ENCODE data around the gene GPR180.
"Not testable (repeated sequence)": the region's sequence is repeated elsewhere in the genome, so short reads cannot be mapped to it uniquely, and the experiment has no call there.

The GPR180 gene

DNA sequence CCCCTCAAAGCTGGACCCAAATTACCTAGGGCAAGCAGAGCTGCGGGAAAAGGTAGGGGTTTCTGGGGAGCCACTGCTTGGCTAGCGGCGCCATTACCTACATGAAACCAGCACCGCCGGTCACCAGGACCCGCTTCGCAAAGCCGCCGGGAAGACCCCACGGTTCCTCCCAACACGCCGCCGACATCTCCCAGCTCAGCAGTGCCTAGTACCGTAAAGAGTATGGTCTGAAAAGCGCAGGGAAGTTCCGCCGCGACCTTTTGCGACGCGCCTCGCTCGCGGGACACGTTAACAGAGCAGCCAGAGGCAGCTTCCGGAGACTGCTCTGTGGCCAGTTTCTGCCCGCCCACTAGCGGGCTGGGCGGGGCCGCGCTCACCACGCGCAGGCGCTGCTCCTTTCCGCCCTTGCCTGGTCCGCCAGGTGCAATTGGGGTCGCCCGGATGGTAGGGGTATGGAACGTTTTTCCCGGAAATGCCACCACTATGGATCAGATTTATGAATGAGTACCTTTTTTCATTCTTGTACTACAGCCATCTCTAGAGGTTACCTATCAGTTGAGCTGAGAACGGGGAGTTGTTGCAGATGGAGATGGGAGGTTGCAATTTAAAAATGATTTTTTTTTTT lies 5.6 kb upstream of the GPR180 start, which contains the start of gene TGDS:
TGDS (minus strand) TSS at position 203 of the 625 bp plus-strand sequence; CDS start at position 187, 16 bp downstream.
- DNase-seq (ENCODE audit: low read depth in 2 of 2, low spot score in 1 of 2): peak; percentile 60 to 75

- no peak for DNase-seq (ENCODE audit: low read depth in 2 of 2, low spot score in 1 of 2)
These were observed 5.1 kb upstream of the GPR180 start for GRCh38 chr13:94596575-94596971.

DNA sequence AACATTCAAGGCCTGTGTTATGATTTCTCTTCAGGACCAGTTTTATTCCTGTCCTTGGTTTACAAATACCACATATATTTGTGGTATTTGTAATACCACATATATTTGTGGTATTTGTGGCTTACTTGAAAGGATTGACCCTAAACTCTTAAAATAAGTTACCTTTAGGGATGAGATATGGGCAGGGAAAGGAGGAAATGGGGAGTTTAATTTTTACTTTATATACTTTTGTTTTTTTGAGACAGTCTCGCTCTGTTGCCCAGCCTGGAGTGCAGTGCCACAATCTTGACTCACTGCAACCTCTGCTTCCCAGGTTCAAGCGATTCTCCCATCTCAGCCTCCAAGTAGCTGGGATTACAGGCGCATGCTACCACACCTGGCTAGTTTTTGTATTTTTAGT lies 3.4 kb upstream of the GPR180 start:
- DNase-seq (ENCODE audit: low read depth in 2 of 2, low spot score in 1 of 2): no peak

GRCh38 chr13:94599877-94600276 lies 1.8 kb upstream of the GPR180 start:
- no peak for DNase-seq (ENCODE audit: low read depth in 2 of 2, low spot score in 1 of 2)

GRCh38 chr13:94602467-94602866 lies 810 bp downstream of the GPR180 start:
- DNase-seq (ENCODE audit: low read depth in 2 of 2, low spot score in 1 of 2): no peak

DNA sequence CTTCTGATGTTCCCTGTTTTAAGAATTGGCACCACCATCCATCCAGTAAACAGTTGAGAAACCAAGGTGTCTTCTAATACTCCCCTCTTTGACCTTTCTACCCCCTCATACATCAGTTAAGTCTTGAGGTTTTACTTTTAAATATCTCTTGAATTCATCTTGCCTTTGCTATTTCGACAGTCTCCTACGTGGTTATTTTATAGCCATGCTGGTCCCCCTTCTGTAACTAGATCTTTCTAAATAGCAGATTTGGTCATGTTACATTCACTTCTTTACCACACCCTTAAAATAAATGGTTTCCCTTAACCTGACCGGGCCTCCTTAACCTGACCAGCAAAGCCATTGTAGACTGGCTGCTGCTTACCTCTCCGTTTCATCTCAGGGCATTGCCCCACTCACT lies 5.4 kb downstream of the GPR180 start:
- no peak for DNase-seq (ENCODE audit: low read depth in 2 of 2, low spot score in 1 of 2)

GRCh38 chr13:94607939-94608338 lies 6.3 kb downstream of the GPR180 start:
- DNase-seq (ENCODE audit: low read depth in 2 of 2, low spot score in 1 of 2): no peak

- no peak for DNase-seq (ENCODE audit: low read depth in 2 of 2, low spot score in 1 of 2)
These were observed 6.9 kb downstream of the GPR180 start for GRCh38 chr13:94608586-94608985.

- DNase-seq (ENCODE audit: low read depth in 2 of 2, low spot score in 1 of 2): no peak
These were observed 7.5 kb downstream of the GPR180 start for GRCh38 chr13:94609196-94609595.

- no peak for DNase-seq (ENCODE audit: low read depth in 2 of 2, low spot score in 1 of 2)
These were observed 8.8 kb downstream of the GPR180 start for GRCh38 chr13:94610475-94610874.

- no peak for DNase-seq (ENCODE audit: low read depth in 2 of 2, low spot score in 1 of 2)
These were observed 10.4 kb downstream of the GPR180 start for GRCh38 chr13:94612050-94612449.

DNA sequence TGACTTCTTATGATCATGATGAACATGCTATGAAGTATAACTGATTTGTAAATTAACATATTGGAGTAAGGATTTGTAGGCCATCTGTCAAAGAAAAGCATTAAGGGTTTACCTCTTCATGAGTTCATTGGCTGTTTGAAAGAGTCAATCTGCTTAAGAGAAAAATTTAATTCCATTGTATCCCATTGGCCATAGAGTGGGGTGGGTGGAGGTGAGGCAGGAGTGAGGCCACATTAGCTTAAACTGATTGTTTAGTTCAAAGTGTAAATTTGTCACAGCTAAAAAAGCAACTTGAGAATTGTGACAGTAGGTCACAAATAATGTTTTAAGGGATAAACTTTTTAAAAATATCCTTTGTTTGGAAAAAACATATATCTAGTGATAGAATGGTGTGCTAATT lies 11.4 kb downstream of the GPR180 start:
- DNase-seq (ENCODE audit: low read depth in 2 of 2, low spot score in 1 of 2): no peak

GRCh38 chr13:94617389-94618000 lies 15.8 kb downstream of the GPR180 start:
- DNase-seq (ENCODE audit: low read depth in 2 of 2, low spot score in 1 of 2): no peak

- DNase-seq (ENCODE audit: low read depth in 2 of 2, low spot score in 1 of 2): no peak
These were observed 18.7 kb downstream of the GPR180 start for GRCh38 chr13:94620286-94620896.

DNA sequence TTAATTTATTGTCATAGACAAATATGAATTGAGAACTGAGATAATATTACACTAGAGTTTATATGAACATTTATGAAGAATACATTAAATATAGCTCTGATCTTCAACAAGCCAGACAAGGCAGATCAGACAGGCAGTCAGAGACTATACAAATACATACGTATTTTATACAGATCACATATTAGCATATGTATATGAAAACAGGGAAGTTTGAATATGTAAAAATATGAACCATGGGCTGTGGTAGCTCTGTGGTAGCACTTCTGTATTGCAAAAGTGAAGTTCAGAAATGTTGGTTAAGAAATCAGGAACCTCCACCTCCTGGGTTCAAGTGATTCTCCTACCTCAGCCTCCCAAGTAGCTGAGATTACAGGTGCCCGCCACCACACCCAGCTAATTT lies 20.7 kb downstream of the GPR180 start:
- no peak for DNase-seq (ENCODE audit: low read depth in 2 of 2, low spot score in 1 of 2)

DNA sequence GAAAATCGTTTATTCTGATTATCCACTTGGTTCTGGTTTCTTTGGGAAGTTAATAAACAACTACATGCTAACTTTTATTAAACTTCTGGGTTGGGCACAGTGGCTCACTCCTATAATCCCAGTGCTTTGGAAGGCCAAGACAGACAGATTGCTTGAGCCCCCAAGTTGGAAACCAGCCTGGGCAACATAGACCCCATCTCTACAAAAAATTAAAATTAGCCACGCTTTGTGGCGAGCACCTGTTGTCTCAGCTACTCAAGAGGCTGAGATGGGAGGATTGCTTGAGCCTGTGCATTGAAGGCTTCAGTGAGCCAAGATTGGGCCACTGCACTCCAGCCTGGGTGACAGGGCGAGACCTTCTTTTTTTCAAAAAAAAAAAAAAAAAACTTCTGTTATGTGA lies 21.7 kb downstream of the GPR180 start:
- no peak for DNase-seq (ENCODE audit: low read depth in 2 of 2, low spot score in 1 of 2)

GRCh38 chr13:94630858-94631257 lies 29.2 kb downstream of the GPR180 start:
- no peak for DNase-seq (ENCODE audit: low read depth in 2 of 2, low spot score in 1 of 2)

DNA sequence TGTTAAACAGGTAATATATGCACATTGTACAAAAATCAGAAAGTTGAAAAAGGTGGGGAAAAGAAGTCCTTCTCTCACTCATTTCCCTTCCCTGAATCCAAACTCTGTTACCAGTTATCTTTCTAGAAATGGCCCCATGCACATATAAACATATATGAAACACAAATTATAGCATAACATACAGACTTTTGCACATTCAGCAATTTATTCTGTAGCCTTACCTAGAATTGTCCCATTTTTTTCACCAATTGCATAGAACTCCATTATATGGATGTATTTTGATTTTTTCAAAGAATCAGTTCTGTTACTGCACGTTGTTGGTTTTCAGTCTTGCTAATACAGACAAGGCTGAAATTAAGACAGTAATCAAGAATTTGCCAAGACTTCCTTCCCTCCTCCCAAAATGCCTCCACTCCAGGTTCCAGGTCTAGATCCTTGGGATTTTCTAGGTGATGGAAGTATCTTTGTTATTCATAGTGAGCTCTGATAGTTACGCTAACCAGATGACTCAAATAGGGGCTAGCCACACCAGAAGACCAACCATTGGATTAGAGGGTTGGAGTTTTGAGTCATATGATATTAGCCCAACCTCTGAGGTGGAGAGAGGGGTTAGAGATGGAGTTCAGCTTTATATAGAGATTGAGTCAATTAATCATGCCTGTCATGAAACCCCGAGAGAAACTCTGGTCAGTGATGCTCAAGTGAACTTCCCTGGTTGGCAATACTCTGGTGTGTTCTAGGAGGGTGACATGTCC lies 30.7 kb downstream of the GPR180 start:
- no peak for DNase-seq (ENCODE audit: low read depth in 2 of 2, low spot score in 1 of 2)

DNA sequence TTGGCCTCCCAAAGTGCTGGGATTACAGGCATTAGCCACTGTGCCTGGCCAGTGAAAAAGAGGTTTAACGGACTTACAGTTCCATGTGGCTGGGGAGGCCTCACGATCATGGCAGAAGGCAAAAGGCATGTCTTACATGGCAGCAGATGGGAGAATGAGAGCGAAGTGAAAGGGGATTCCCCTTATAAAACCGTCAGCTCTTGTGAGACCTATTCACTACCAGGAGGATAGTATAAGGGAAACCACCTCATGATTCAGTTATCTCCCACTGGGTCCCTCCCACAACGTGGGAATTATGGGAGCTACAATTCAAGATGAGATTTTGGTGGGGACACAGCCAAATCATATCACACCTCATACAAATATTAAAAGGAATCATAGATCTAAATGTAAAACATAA lies 34.4 kb downstream of the GPR180 start:
- DNase-seq (ENCODE audit: low read depth in 2 of 2, low spot score in 1 of 2): not testable (repeated sequence)

- no peak for DNase-seq (ENCODE audit: low read depth in 2 of 2, low spot score in 1 of 2)
These were observed 35.4 kb downstream of the GPR180 start for GRCh38 chr13:94636942-94637578.

DNA sequence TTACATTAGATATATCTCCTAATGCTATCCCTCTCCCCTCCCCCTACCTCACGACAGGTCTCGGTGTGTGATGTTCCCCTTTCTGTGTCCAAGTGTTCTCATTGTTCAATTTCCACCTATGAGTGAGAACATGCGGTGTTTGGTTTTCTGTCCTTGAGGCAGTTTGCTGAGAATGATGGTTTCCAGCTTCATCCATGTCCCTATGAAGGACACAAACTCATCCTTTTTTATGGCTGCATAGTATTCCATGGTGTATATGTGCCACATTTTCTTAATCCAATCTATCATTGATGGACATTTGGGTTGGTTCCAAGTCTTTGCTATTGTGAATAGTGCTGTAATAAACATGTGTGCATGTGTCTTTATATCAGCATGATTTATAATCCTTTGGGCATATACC lies 36.0 kb downstream of the GPR180 start:
- DNase-seq (ENCODE audit: low read depth in 2 of 2, low spot score in 1 of 2): not testable (repeated sequence)

All from stimulated activated CD8-positive, alpha-beta memory T cell treated with anti-CD3 and anti-CD28 coated beads, Interleukin-4, amount 100 ng/mL, for 1 hour (primary cell).